ENCODE data around the gene EPHA2. TPM values are rescaled to one million over a fixed set of nuclear protein-coding genes. Genes with fewer than 3 reads are reported as not detected.
A peak's percentile ranks its signal among the peaks of the same experiment; 100 is the strongest.

Gene EPHA2
- polyA plus RNA-seq, 1 of the 3 experiments (the other 2 are of a cell fraction): 126 TPM

GRCh38 chr1:16151995-16152384 is 3.9 kb downstream of the EPHA2 start:
- TF ChIP-seq SMC3 (IDR thresholded peaks at IDR 0.05; ENCODE audit: low read depth, low read length): no peak
- TF ChIP-seq RAD21 (IDR thresholded peaks at IDR 0.05; ENCODE audit: low read length): no peak
- no peak for TF ChIP-seq ELF1 (IDR thresholded peaks at IDR 0.05)
- no peak for TF ChIP-seq EP300 (IDR thresholded peaks at IDR 0.05; ENCODE audit: borderline replicate concordance in 1 of 2, low read depth in 1 of 2, low read length in 1 of 2)
- no peak for TF ChIP-seq MEF2A (IDR thresholded peaks at IDR 0.05; ENCODE audit: borderline replicate concordance, low read depth)
- TF ChIP-seq TAF1 (IDR thresholded peaks at IDR 0.05; ENCODE audit: borderline replicate concordance, low read depth, low read length): no peak
- no peak for TF ChIP-seq ZBTB33 (IDR thresholded peaks at IDR 0.05; ENCODE audit: borderline replicate concordance, low read depth)
- TF ChIP-seq GABPA (IDR thresholded peaks at IDR 0.05; ENCODE audit: low read depth): no peak
- TF ChIP-seq IRF3 (IDR thresholded peaks at IDR 0.05; ENCODE audit: low read depth, low read length): no peak
- TF ChIP-seq USF1 (IDR thresholded peaks at IDR 0.05; ENCODE audit: borderline replicate concordance, low read depth): no peak
- no peak for TF ChIP-seq REST (IDR thresholded peaks at IDR 0.05; ENCODE audit: low read depth, low read length)
- TF ChIP-seq RXRA (IDR thresholded peaks at IDR 0.05; ENCODE audit: borderline replicate concordance, low read depth): no peak
- no peak for TF ChIP-seq MXI1 (IDR thresholded peaks at IDR 0.05; ENCODE audit: low read depth, low read length)
- TF ChIP-seq PBX3 (IDR thresholded peaks at IDR 0.05): no peak
- TF ChIP-seq FOXJ3 (CRISPR knock-in tag; IDR thresholded peaks at IDR 0.05): no peak
- no peak for TF ChIP-seq USF2 (IDR thresholded peaks at IDR 0.05; ENCODE audit: borderline replicate concordance, low read depth, low read length)
- no peak for TF ChIP-seq TEAD4 (IDR thresholded peaks at IDR 0.05; ENCODE audit: borderline replicate concordance, insufficient read depth)
- no peak for TF ChIP-seq NFIC (IDR thresholded peaks at IDR 0.05; ENCODE audit: borderline replicate concordance)
- no peak for TF ChIP-seq FOXM1 (IDR thresholded peaks at IDR 0.05; ENCODE audit: low read depth)
- Histone ChIP-seq H3K4me1 (ENCODE audit: control insufficient read depth in 1 of 2, insufficient read depth in 2 of 2, low read depth in 1 of 2, low read length in 1 of 2) (peaks cover 33 to 53% of the 10 kb centered on the region in 2 experiments; a peak in 3 of 4 replicates), H3K9ac (peak overlapping the region; percentile 94), H3K79me2 (ENCODE audit: insufficient read depth) (peaks cover 94% of the 10 kb centered on the region), H3K9me3 (no peaks in the 10 kb centered on the region), H3K27ac (ENCODE audit: low read depth in 2 of 2, low read length in 1 of 2) (peak overlapping the region; percentile 71 to 75), H3K36me3 (replicated peaks in 1 of 2; ENCODE audit: control insufficient read depth in 1 of 2, insufficient read depth in 2 of 2, low read length in 1 of 2) (peaks cover 25 to 33% of the 10 kb centered on the region in 2 experiments), H2AFZ (ENCODE audit: low read depth) (no peak overlapping the region), H3K4me2 (peak overlapping the region; percentile 98), H3K27me3 (ENCODE audit: insufficient read depth) (no peaks in the 10 kb centered on the region), H4K20me1 (ENCODE audit: insufficient read depth) (peaks cover 10% of the 10 kb centered on the region; the same call in 1 of the 2 replicates), H3K9me2 (no peaks in the 10 kb centered on the region), H3F3A (replicated peaks; ENCODE audit: insufficient read depth) (peaks cover 28% of the 10 kb centered on the region), H3K4me3 (ENCODE audit: low read depth in 2 of 2, low read length in 1 of 2) (no peak overlapping the region; a peak in 1 of 4 replicates)
- WGBS (ENCODE audit: low lambda C conversion rate): 94% methylated on average over 2 of the region's 4 CpGs
- CTCF ChIA-PET: interaction anchor here (1.1 to 8.8 kb wide), 5 partner anchors 10 to 71 kb away, joined by 4 to 125 read pairs (median 6); no protein-coding TSS in a partner anchor
- DNase-seq: no peak
- POLR2A ChIA-PET: no interaction called here
